Activated T-cell treated with anti-CD3 and anti-CD28 coated beads, Interleukin-2, amount 50 U/mL, for 24 hours (primary cell): ENCODE results near the gene ADPRHL1.
A peak's percentile ranks its signal among the peaks of the same experiment; 100 is the strongest.
"Not testable (repeated sequence)": the region's sequence is repeated elsewhere in the genome, so short reads cannot be mapped to it uniquely, and the experiment has no call there.

Experiments
- DNase-seq: peaks from one replicate; pipeline ENCODE4 v3.0.0-alpha.2; 2020
- H3K27ac Mint-ChIP-seq: 2 replicates; pipeline ENCODE4 v1.8.0; 2020; ENCODE audit warnings: mild to moderate bottlenecking, mixed read lengths
- H3K27me3 Mint-ChIP-seq: 2 replicates; pipeline ENCODE4 v1.8.0; 2020; ENCODE audit warnings: mixed read lengths
- H3K36me3 Mint-ChIP-seq: 2 replicates; pipeline ENCODE4 v1.8.0; 2020; ENCODE audit warnings: low read depth, mixed read lengths
- H3K4me1 Mint-ChIP-seq: 2 replicates; pipeline ENCODE4 v1.8.0; 2020; ENCODE audit warnings: low read depth, mixed read lengths
- H3K4me3 Mint-ChIP-seq: 2 replicates; pipeline ENCODE4 v1.8.0; 2020; ENCODE audit warnings: mild to moderate bottlenecking, moderate library complexity, mixed read lengths
- H3K9me3 Mint-ChIP-seq: 2 replicates; pipeline ENCODE4 v1.8.0; 2020; ENCODE audit warnings: mixed read lengths

Gene ADPRHL1

DNA sequence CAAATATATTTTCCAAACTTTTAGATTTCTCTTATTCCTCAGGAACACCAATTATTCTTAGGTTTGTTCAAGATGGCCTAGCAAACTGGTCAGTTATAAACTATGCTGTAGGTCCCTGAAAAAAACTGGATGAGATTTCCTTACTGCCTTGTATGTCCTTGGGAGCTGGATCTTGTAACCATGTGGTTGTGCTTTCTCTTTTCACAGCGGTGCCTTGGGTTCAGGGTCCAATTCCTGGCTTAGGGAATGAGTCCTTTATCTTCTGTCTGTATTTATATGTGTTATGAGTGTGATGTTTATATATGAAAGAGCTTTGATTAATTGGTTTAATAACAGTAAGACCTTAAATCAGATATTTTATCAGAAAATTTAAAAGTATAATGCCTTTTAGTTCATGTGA lies 65.9 kb downstream of the ADPRHL1 start:
- H3K9me3 Mint-ChIP-seq, result peaks cover 2% of the 10 kb centered on the region
- H3K27ac Mint-ChIP-seq, result no peak overlapping the region

DNA sequence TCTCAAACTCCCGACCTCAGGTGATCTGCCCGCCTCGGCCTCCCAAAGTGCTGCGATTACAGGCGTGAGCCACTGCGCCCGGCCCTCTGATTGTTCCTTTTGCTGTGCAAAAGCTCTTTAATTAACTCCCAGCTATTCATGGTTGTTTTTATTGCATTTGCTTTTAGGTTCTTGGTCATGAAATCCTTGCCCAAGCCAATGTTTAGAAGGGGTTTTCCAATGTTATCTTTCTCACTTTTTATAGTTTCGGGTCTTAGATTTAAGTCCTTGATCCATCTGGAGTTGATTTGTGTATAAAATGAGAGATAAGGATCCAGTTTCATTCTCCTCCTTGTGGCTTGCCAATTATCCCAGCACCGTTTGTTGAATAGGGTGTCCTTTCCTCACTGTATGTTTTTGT lies 70.2 kb downstream of the ADPRHL1 start:
- Mint-ChIP-seq H3K27me3 (peaks cover 18% of the 10 kb centered on the region), H3K4me3 (no peak overlapping the region), H3K9me3 (peaks cover 5% of the 10 kb centered on the region), H3K27ac (no peak overlapping the region), H3K4me1 (peaks cover 13% of the 10 kb centered on the region), H3K36me3 (no peaks in the 10 kb centered on the region)
- no peak for DNase-seq

More for the DNA sequence above, 65.9 kb downstream of the ADPRHL1 start:
- Mint-ChIP-seq H3K27me3 (peaks cover 9% of the 10 kb centered on the region), H3K36me3 (peaks cover 2% of the 10 kb centered on the region), H3K4me3 (no peak overlapping the region), H3K4me1 (peaks cover 13% of the 10 kb centered on the region)
- no peak for DNase-seq

DNA sequence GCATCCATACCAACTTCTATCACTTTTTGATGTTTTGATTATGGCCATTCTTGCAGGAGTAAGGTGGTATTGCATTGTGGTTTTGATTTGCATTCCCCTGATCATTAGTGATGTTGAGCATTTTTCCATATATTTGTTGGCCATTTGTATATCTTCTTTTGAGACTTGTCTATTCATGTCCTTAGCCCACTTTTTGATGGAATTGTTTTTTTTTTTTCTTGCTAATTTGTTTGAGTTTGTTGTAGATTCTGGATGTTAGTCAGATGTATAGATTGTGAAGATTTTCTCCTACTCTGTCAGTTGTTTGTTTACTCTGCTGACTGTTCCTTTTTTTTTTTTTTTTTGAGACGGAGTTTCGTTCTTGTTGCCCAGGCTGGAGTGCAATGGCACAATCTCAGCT lies 70.7 kb downstream of the ADPRHL1 start:
- H3K4me3 Mint-ChIP-seq, H3K36me3 Mint-ChIP-seq, H3K9me3 Mint-ChIP-seq, H3K27ac Mint-ChIP-seq, DNase-seq: not testable (repeated sequence)
- H3K4me1 Mint-ChIP-seq, result peaks cover 13% of the 10 kb centered on the region
- peaks cover 21% of the 10 kb centered on the region for H3K27me3 Mint-ChIP-seq

DNA sequence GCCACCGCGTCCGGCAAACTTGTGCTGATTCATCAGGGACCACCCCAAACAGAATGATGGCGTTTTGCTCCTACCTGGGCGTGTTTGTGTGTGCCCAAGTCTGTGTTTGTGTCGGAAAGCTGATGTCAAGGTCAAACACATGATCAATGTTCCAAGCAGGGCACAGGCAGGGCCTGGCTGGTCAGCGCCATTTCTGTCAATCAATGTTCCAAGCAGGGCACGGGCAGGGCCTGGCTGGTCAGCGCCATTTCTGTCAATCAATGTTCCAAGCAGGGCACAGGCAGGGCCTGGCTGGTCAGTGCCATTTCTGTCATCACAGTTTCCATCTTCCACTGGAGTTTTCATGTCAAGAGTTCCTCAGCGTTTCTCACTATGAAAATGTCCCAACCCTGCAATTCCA lies 74.5 kb downstream of the ADPRHL1 start:
- no peak for DNase-seq
- H3K27me3 Mint-ChIP-seq, result peaks cover 22% of the 10 kb centered on the region
- no peaks in the 10 kb centered on the region for H3K36me3 Mint-ChIP-seq
- H3K9me3 Mint-ChIP-seq, result peaks cover 5% of the 10 kb centered on the region
- H3K27ac Mint-ChIP-seq, result no peak overlapping the region
- no peak overlapping the region for H3K4me3 Mint-ChIP-seq
- no peaks in the 10 kb centered on the region for H3K4me1 Mint-ChIP-seq

DNA sequence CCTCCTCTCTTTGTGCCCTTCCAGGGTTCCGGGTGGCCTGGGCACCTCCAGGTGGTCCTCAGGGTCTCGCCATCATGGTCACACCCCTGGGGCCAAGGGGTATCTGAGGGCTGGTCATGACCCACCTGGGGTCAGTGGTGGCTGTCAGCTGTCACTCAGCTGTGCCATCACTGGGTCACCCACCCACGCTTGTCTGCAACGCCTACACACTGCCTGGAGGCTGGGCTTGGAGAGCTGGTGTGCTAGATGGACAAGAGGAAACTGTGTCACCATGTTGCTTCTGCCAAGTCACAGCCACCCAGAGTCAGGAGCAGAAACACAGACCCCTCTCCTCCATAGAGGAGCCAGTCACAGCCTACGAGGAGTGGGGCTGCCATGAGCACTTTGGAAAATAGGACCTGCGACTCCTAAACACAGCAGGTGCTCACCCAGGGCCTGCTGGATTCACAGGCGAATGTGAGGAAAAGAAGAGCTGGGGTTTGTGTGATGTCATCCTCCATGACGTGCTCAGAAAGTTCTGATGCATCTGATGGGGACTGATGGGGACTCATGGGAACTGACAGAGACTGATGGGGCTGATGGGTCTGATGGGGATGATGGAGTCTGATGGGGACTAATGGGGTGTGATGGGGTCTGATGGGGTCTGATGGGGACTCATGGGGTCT lies 78.6 kb downstream of the ADPRHL1 start:
- Mint-ChIP-seq H3K4me1 (no peaks in the 10 kb centered on the region), H3K4me3 (no peak overlapping the region), H3K9me3 (no peaks in the 10 kb centered on the region), H3K36me3 (no peaks in the 10 kb centered on the region), H3K27me3 (peaks cover 7% of the 10 kb centered on the region), H3K27ac (no peak overlapping the region)
- DNase-seq, result no peak

DNA sequence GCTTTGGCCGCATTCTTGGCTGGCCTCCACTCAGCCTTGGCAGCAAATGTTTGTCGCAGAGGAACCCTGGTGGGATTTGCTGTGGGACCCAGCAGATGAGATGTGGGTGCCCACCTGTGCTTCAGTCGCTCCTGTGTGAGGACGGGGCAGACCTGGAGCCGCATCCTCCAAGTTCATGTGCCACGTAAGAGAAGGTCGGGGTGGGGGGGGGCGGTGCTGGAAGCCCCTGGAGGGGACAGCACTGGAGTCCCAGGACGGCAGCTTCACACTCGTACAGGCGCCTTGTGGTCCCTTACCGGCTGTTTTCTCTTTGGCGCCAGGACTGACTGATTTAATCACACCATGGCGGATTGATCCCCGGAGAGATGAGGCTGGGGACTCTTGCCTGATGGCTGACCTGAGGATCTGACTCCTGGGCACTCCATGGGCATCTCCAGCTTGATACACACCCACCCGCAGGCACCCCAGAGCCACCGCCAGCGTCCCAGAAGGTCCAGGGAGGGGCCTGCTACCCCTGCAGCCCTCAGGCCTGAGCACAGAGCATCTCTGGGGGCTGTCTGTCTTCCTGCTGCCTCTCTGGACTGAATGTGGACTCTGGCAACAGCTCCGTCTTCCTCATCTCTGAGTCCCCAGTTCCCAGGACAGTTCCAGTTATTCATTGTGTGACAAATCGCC lies 79.3 kb downstream of the ADPRHL1 start:
- no peak for DNase-seq
- Mint-ChIP-seq H3K27ac (no peak overlapping the region), H3K9me3 (no peaks in the 10 kb centered on the region), H3K4me1 (no peaks in the 10 kb centered on the region), H3K4me3 (no peak overlapping the region), H3K27me3 (peaks cover 7% of the 10 kb centered on the region), H3K36me3 (no peaks in the 10 kb centered on the region)

DNA sequence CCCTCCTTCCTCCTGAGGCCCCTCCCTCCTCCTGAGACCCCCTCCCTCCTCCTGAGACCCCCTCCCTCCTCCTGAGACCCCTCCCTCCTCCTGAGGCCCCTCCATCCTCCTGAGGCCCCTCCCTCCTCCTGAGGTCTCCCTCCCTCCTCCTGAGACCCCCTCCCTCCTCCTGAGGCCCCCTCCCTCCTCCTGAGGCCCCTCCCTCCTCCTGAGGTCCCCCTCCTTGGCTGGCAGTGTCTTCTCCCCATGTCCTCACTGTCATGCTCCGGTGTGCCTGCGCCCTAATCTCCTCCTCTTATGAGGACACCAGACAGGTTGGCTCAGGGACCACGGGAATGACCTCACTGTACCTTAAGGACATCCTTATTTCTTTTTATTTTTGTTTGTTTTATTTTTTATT lies 81.6 kb downstream of the ADPRHL1 start:
- not testable (repeated sequence) for H3K9me3 Mint-ChIP-seq, H3K27ac Mint-ChIP-seq

DNA sequence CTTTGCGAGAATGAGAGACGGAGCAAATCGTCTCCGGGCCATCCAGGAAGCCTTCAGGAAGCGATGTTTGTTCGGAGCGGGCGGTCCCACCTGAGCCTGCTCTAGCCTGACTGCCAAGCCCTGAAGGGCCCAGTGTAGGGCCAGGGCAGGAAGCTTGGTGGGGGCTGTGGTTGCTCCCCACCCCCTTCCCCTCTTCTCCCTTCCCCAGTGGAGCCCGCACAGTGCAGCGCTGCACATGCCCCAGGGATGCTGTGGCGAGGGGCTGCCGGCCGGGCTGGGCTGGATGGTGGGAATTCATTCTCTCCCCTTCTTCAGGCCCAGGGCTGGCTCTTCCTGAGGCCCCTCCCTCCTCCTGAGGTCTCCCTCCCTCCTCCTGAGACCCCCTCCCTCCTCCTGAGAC lies 82.2 kb downstream of the ADPRHL1 start:
- Mint-ChIP-seq H3K9me3 (no peaks in the 10 kb centered on the region), H3K27me3 (peaks cover 7% of the 10 kb centered on the region), H3K36me3 (no peaks in the 10 kb centered on the region), H3K27ac (no peak overlapping the region), H3K4me3 (no peak overlapping the region), H3K4me1 (no peaks in the 10 kb centered on the region)
- no peak for DNase-seq

More for the DNA sequence above, 81.6 kb downstream of the ADPRHL1 start:
- not testable (repeated sequence) for H3K27me3 Mint-ChIP-seq, H3K4me3 Mint-ChIP-seq, H3K4me1 Mint-ChIP-seq, DNase-seq, H3K36me3 Mint-ChIP-seq

DNA sequence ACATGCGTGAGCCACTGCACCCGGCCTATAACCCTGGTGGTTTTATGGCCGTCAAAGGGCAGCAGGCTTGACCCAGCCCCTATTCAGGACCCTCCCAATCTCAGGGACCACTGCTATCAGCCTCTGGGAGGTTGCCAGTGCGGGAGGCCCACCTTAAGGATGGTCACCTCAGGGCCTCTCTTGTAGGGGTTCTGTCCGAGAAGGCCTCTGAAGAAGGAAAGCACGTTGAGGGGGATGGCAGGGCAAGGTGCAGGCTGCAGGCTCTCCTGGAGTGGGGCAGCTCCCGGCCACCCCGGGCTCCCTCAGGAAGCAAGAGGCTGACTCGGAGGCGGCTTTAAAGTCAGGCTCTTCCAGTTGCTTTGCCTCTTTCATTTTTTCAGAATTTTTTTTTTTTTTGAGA lies 83.4 kb downstream of the ADPRHL1 start:
- no peak for DNase-seq
- Mint-ChIP-seq H3K27ac (no peak overlapping the region), H3K9me3 (no peaks in the 10 kb centered on the region), H3K4me1 (no peaks in the 10 kb centered on the region), H3K36me3 (no peaks in the 10 kb centered on the region), H3K27me3 (peaks cover 17% of the 10 kb centered on the region), H3K4me3 (no peak overlapping the region)

DNA sequence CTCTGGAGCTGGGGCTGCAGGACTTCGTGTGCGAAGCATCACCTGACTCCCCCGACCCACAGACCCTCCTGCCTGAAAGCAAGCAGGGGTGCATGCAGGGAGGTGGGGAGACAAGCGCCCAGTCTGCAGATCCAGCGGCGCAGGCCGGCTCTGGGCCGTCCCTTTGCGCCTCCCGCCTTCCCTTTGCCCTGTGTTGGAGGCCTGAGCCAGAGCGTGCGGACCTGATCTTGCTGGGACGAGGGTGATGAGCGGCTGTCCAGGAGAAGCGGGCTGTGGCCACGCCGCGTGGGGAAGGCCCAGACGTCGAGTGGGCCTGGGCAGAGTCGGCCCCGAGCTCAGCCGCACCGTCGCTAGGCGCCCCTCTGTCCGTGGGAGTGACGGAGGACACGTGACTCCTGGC lies 84.1 kb downstream of the ADPRHL1 start:
- H3K4me1 Mint-ChIP-seq, result no peaks in the 10 kb centered on the region
- H3K4me3 Mint-ChIP-seq, result no peak overlapping the region
- H3K27ac Mint-ChIP-seq, result no peak overlapping the region
- H3K27me3 Mint-ChIP-seq, result peaks cover 14% of the 10 kb centered on the region
- H3K36me3 Mint-ChIP-seq, result no peaks in the 10 kb centered on the region
- H3K9me3 Mint-ChIP-seq, result no peaks in the 10 kb centered on the region
- no peak for DNase-seq

DNA sequence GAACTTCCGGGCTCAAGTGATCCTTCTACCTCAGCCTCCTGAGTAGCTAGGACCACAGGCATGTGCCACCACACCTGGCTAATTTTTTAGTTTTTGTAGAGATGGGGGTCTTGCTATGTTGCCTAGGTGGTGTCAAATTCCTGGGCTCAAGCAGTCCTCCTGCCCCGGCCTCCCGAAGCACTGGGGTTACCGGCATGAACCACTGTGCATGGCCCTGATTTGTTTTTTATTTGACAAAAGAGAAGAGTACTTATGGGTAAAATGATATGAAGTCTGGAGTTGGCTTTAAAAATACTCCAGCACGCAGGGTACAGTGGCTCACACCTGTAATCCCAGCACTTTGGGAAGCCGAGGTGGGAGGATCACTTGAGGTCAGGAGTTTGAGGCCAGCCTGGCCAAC lies 84.9 kb downstream of the ADPRHL1 start:
- not testable (repeated sequence) for DNase-seq, H3K27ac Mint-ChIP-seq, H3K9me3 Mint-ChIP-seq, H3K36me3 Mint-ChIP-seq, H3K4me3 Mint-ChIP-seq, H3K4me1 Mint-ChIP-seq
- peaks cover 18% of the 10 kb centered on the region for H3K27me3 Mint-ChIP-seq

DNA sequence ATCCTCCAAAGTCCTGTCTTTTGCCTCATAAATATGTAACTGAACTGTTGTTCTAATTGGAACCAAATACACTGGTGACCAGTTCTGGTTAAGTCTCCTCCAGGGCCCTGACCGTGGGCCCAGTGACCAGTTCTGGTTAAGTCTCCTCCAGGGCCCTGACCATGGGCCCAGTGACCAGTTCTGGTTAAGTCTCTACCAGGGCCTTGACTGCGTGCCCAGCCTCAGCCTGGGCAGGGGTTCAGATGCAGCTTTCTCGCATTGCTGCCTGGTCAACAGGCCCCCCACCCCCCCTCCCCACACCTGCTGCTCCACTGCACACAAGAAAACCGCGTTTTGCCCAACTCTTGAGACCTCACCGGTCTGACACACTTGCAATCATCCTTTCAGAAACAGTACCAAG lies 85.5 kb downstream of the ADPRHL1 start:
- no peaks in the 10 kb centered on the region for H3K36me3 Mint-ChIP-seq
- DNase-seq, result no peak
- H3K4me3 Mint-ChIP-seq, result no peak overlapping the region
- H3K9me3 Mint-ChIP-seq, result no peaks in the 10 kb centered on the region
- peaks cover 20% of the 10 kb centered on the region for H3K27me3 Mint-ChIP-seq
- no peaks in the 10 kb centered on the region for H3K4me1 Mint-ChIP-seq
- H3K27ac Mint-ChIP-seq, result no peak overlapping the region

DNA sequence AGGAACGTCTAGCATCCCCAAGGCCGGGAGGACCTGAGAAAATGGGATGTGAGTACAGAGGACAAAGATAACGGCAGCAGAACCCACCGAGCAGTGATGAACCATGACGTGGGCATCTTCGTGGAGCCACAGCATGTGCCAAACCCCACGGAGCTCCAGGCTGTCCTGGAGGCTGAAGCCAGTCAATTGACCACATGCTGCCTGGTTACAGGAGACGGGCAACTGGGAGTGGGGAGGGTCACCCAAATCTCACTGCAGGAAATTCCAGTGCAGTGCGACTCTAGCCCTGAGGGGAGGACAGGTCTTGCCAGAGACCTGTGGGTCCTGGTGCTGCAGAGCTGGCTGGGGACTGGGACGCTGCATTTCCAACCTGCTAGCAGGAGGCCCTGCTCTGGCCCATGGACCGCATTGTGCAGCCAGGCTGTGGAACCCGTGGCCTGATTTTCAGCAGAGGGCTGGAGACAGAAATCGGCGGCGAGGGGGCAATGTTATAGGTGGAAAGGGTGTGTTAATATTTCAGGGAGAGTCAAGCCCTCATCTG lies 86.2 kb downstream of the ADPRHL1 start:
- no peak for DNase-seq
- no peaks in the 10 kb centered on the region for H3K9me3 Mint-ChIP-seq
- H3K27me3 Mint-ChIP-seq, result peaks cover 27% of the 10 kb centered on the region
- H3K27ac Mint-ChIP-seq, result no peak overlapping the region
- no peaks in the 10 kb centered on the region for H3K36me3 Mint-ChIP-seq
- H3K4me3 Mint-ChIP-seq, result no peak overlapping the region
- H3K4me1 Mint-ChIP-seq, result no peaks in the 10 kb centered on the region

DNA sequence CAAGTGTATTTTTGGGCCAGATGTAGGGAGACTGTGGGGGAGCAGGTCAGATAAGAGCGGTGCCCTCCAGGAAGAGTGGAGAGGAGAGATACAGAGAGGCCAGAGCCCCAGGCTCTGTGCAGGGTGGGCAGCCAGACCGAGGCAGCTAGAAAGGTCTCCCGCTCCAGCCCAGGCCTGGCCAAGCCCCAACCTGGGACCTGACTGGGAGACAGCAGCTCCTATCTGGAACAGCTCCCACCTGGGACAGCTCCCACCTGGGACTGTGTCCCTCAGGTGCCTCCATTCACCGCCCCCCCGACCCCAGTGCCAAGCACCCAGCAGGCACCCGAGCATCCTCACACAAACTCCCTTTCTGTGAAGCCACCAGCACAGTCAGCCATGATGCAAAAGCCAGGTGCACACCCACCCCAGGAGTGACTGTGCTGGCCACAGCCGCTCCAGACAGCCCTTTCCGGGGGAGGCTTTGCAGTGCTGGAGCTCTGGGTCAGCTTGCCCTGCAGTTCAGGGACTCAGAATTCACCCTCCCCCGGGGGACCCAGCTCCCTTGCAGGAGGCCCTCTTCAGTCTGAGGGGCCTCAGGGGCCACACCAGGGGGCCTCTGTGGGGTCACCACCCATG lies 87.2 kb downstream of the ADPRHL1 start:
- Mint-ChIP-seq H3K9me3 (no peaks in the 10 kb centered on the region), H3K4me1 (peaks cover 4% of the 10 kb centered on the region), H3K36me3 (no peaks in the 10 kb centered on the region), H3K27me3 (peaks cover 32% of the 10 kb centered on the region), H3K4me3 (no peak overlapping the region), H3K27ac (no peak overlapping the region)
- no peak for DNase-seq

DNA sequence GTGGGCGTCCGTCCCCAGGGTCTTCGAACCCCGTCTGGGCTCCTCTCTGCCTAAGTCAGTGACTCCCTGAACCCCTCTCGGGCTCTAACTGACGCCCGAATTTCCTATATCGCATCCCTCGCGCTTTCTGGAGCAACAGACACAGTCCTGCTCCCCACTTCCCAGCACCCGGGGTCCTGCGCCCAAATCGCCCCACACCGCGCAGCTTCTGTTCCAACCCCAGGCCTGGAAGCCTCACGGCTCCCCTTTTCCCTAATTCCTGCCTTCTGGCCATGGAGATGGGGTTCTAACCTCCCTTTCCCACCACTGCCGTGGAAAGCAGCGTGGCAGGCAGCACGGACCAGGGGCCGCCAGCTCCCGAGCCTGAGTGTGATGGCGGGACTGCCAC lies 87.7 kb downstream of the ADPRHL1 start:
- no peak for DNase-seq
- H3K27ac Mint-ChIP-seq, result no peak overlapping the region
- peak overlapping the region; percentile 29 for H3K4me3 Mint-ChIP-seq
- H3K4me1 Mint-ChIP-seq, result peaks cover 4% of the 10 kb centered on the region
- H3K27me3 Mint-ChIP-seq, result peaks cover 33% of the 10 kb centered on the region
- H3K9me3 Mint-ChIP-seq, result no peaks in the 10 kb centered on the region
- H3K36me3 Mint-ChIP-seq, result no peaks in the 10 kb centered on the region
